NCI-H446 (cell line): ENCODE measurements around the gene METTL13.
"Not testable (repeated sequence)": the region's sequence is repeated elsewhere in the genome, so short reads cannot be mapped to it uniquely, and the experiment has no call there.

ENCODE experiments used
- DNase-seq, 2 experiments: peaks; one replicate each; lab custom pipeline; 2025; lab: John Stamatoyannopoulos, UW

METTL13 gene

DNA sequence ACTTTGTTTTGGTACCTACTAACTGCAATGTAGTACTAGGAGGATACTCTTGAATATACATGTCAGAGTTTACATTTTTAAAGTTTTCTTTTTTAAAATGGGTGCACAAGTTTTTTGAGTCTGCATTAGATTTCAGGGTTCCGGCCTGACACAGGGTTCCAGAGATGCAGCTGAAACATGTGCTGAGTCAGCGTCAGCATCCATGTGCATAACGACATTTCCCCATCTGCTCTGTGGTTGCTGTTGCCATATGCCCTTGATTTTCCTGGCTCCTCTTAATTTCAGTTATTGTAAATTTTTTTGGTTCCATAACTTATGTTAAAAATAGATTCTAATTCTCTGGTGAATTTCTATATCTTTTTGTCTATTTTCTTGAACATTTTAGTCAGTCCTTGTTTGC, 12.3 kb upstream of the METTL13 start:
- peak; percentile 58 to 70 for DNase-seq

GRCh38 chr1:171769754-171770153, 11.7 kb upstream of the METTL13 start:
- DNase-seq = no peak

GRCh38 chr1:171772312-171772711, 9.1 kb upstream of the METTL13 start:
- no peak for DNase-seq

DNA sequence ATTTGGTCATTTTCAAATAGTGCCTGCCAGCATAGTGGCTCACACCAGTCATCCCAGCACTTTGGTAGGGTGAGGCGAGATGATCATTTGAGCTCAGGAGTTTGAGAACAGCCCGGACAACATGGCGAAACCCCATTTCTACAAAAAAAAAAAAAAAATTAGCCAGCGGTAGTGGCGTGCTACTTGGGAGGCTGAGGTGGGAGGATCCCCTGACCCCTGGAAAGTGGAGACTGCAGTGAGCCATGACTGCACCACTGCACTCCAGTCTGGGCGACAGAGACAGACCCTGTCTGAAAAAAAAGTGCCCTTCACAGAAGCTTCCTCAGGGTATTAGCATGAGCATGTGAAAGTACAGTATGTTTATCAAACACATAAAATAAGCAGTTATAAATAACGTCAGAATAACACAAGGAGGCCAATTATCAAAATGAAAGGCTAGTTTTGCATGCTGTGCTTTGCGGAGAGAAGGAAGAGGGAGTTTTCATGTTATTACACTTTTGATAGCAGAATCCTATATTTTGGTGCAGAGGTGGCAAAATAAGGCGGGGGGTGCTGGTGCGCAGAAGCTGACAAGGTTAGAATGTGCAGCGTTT, 781 bp upstream of the METTL13 start:
- DNase-seq = no peak

DNA sequence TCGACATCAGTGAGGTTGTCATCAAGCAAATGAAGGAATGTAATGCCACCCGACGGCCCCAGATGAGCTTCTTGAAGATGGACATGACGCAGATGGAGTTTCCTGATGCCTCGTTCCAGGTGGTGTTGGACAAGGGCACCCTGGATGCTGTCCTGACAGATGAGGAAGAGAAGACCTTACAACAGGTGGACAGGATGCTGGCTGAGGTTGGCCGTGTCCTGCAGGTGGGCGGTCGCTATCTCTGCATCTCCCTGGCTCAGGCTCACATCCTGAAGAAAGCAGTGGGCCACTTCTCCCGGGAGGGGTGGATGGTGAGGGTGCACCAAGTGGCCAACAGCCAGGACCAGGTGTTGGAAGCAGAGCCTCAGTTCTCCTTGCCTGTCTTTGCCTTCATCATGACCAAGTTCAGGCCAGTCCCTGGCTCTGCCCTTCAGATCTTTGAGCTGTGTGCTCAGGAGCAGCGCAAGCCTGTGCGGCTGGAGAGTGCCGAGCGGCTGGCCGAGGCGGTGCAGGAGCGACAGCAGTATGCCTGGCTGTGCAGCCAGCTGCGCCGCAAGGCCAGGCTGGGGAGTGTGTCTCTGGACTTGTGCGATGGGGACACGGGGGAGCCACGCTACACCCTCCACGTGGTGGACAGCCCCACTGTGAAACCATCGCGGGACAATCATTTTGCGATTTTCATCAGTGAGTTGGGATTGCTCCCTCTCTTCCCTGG, 2.5 kb downstream of the METTL13 start:
- no peak for DNase-seq

- no peak for DNase-seq
Observed at GRCh38 chr1:171784784-171785183, 3.3 kb downstream of the METTL13 start.

- no peak for DNase-seq
Observed at GRCh38 chr1:171785766-171786165, 4.3 kb downstream of the METTL13 start.

GRCh38 chr1:171786534-171786933, 5.1 kb downstream of the METTL13 start:
- DNase-seq = no peak

GRCh38 chr1:171787686-171788480, 6.4 kb downstream of the METTL13 start:
- DNase-seq = no peak

DNA sequence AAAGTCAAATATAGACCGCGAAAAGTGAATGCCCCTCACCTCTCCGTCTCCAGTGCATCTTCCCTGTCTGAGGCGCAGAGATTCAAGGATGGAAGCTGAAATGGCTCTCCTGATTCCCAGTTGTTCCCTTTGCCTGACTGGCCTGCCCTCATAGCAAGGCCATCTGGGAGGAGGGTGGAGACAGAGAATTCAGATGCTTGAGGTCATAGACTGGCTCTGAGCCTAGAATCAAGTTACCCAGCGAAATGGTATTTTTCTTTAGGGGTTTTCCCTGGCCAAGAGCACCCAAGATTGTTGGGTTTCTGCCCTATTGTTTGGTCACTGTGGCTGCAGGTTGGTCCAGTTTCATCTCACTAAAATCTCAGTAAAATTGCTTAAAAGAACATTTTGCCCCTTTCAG, 7.2 kb downstream of the METTL13 start:
- DNase-seq = no peak

DNA sequence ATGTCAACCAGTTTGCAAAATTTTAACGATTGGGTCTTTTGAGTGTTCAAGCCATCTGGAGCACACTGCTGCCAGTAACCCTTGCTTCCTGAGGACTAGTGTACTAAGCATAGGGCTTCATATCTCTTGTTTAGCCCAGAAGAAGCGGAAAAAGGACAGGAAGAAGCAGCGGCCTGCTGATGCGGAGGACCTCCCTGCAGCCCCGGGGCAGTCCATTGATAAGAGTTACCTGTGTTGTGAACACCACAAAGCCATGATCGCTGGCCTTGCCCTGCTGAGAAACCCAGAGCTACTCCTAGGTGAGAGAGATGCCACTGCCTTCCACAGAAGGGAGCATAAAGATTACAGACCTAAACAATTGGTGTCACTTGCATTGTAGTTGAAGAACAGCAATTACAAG, 8.9 kb downstream of the METTL13 start:
- no peak for DNase-seq

GRCh38 chr1:171792656-171793369, 11.4 kb downstream of the METTL13 start:
- no peak for DNase-seq

- DNase-seq = no peak
Observed at GRCh38 chr1:171793636-171794035, 12.2 kb downstream of the METTL13 start.

DNA sequence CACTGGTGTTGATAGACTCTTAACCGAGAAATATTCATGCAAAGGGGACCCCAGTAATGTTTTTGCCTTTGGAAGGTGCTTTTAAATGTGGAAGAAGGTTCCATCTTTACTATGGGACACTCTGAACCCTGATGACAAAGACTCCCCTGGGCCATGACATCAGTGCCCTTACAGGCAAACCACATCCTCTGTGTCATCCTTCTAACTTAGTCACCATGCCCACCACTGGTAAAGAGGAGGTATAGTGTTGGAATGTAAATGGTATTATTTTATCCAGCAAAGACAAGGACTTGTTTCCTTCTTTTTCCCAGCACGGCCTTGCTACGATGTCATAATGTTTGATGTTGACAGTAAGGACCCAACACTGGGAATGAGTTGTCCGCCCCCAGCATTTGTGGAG, 12.6 kb downstream of the METTL13 start:
- DNase-seq = no peak

GRCh38 chr1:171796592-171796991, 15.1 kb downstream of the METTL13 start:
- no peak for DNase-seq

DNA sequence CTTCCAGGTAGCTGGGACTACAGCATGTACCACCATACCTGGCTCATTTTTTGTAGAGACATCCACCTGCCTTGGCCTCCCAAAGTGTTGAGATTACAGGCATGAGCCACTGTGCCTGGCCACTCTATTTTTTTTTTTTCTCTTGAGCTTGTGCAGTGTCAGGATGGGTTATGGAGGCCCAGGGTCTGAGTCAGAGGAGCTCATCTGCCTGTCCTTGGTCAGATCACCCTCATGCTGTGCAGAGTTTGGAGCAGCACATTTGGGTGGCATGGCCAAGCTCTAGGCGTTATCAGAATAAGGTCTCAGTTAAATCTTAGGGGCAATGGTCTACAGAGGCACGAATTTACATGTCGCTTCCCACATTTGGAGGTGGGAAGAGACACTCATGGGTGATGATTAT, 16.9 kb downstream of the METTL13 start:
- DNase-seq = no peak

DNA sequence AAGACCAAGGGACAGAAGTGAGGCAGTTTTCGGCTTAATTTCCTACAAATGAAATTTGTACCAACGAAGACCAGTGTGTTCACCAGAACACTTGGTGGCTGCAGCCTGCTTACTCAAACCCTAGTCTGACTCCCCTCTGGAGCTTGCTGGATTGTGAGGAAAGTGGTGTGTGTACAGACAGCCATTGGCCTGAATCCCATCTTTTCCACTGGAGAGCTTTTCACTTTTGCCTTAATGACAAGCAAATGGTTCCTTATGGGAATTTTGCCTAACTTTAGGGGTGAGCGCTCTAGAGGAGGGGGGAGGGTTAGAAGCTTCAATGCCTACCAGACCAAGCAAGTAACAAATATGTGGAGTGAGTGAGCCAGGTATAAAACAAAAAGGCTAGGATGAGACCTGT, 17.3 kb downstream of the METTL13 start:
- DNase-seq = no peak

GRCh38 chr1:171799166-171799565, 17.7 kb downstream of the METTL13 start:
- DNase-seq = no peak

- DNase-seq = not testable (repeated sequence)
Observed at GRCh38 chr1:171799698-171800097, 18.2 kb downstream of the METTL13 start.

GRCh38 chr1:171800342-171800741, 18.9 kb downstream of the METTL13 start:
- DNase-seq = no peak

DNA sequence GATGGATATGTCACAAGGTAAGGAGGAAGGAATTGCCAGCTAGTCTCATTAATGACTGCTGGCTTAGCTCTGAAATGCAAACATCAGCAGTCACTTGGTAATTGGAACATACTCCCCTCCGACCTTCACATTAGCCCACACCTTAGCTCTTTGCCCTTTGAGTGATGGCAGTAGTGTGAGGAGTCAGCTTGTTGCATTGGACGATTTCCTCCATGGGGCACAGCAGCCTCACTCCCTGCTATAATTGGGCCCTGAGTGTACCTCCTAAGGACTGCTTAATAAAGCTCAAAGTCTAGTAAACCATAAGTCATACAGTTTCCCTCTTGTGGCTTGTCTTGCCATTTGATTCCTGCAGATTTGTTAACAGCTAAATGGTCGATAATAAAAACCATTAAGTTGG, 19.4 kb downstream of the METTL13 start:
- DNase-seq = no peak

DNA sequence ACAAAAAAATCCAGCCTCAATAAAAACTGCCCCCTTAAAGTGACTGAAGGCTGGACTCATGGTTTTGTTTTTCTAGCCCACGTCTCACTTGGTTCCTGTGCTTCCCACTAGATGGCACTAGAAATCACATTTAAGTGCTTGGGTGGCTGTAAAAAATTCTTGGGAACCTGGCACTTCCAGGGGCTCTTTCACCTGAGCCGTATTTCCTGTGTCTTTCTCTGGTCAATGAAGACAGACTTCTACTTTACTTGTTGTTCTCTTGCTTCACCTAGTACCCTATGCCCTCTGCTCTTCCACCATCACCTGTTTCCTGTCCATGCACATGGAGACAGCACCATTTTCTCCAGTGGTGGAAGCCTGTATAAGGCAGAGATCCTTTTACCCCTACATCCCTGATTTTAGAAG, 20.0 kb downstream of the METTL13 start:
- peak; percentile 29 to 67 for DNase-seq

- DNase-seq = no peak
Observed at GRCh38 chr1:171802207-171802606, 20.7 kb downstream of the METTL13 start.
